Subcutaneous adipose tissue (tissue), 4 donors: ENCODE measurements around the gene LIMCH1. TPM values are rescaled to one million over a fixed set of nuclear protein-coding genes. Genes with fewer than 3 reads are reported as not detected.

ENCODE experiments used
- CTCF ChIP-seq: fragments of 450-650 bp; IDR thresholded peaks from one replicate; pipeline ENCODE4 v1.5.1; 2016; ENCODE audit warnings: low read depth, mild to moderate bottlenecking, control low read depth, antibody characterized with exemption, moderate library complexity
- total RNA-seq, 4 donors: library from RNA; depleted of rRNA; stranded (reverse); fragments of >200 nt; gene quantifications; one replicate each; pipeline ENCODE4 v1.1.0, GENCODE V29; 2016

The LIMCH1 gene
- total RNA-seq, 4 donors from 2014 or later = 25.8 to 47.8 (median 34.6) TPM

- no peak for TF ChIP-seq CTCF
Observed at GRCh38 chr4:41658163-41658562, 120.2 kb downstream of the LIMCH1 start.

GRCh38 chr4:41660352-41660751 lies 122.4 kb downstream of the LIMCH1 start:
- no peak for TF ChIP-seq CTCF

GRCh38 chr4:41661442-41662076 lies 123.6 kb downstream of the LIMCH1 start:
- no peak for TF ChIP-seq CTCF

- TF ChIP-seq CTCF = no peak
Observed at GRCh38 chr4:41665636-41666207, 127.8 kb downstream of the LIMCH1 start.

- TF ChIP-seq CTCF = no peak
Observed at GRCh38 chr4:41668024-41668423, 130.1 kb downstream of the LIMCH1 start.

- TF ChIP-seq CTCF = no peak
Observed at GRCh38 chr4:41670530-41670929, 132.6 kb downstream of the LIMCH1 start.

GRCh38 chr4:41670982-41671381 lies 133.0 kb downstream of the LIMCH1 start:
- no peak for TF ChIP-seq CTCF
